SK-N-SH treated with all-trans-retinoic acid at 6 μM for 48 hours (cell line): ENCODE measurements around the gene TBL1X.

ENCODE experiments used
- ISL1 ChIP-seq: fragments of 250-450 bp; sonication (Bioruptor Pico); IDR thresholded peaks from 2 replicates; pipeline ENCODE4 v2.1.2; 2022; ENCODE audit warnings: mild to moderate bottlenecking, moderate library complexity
- PATZ1 ChIP-seq: fragments of 250-450 bp; sonication (Bioruptor Pico); IDR thresholded peaks from 2 replicates; pipeline ENCODE4 v1.8.0; 2020; ENCODE audit warnings: mild to moderate bottlenecking, moderate library complexity, borderline replicate concordance
- RARB ChIP-seq: fragments of 250-450 bp; sonication (Bioruptor Pico); IDR thresholded peaks from 2 replicates; pipeline ENCODE4 v1.8.0; 2021; ENCODE audit warnings: mild to moderate bottlenecking, moderate library complexity
- ZNF565 ChIP-seq: fragments of 450-650 bp; formaldehyde crosslinking; conservative IDR thresholded peaks from 2 replicates; pipeline ENCODE4 v1.5.0; 2020; ENCODE audit warnings: low read depth, mild to moderate bottlenecking, moderate library complexity

- TF ChIP-seq RARB (CRISPR knock-in tag) (no peak), ISL1 (CRISPR knock-in tag) (no peak), ZNF565 (CRISPR knock-in tag) (no peak), PATZ1 (CRISPR knock-in tag) (no peak)
Observed at GRCh38 chrX:9663216-9663615, 198.4 kb downstream of the TBL1X start.
